BLaER1 treated with 17β-estradiol and CSF1 and Interleukin-3, amounts not matched to agents 10 nM and 100 nM (cell line): ENCODE data around the gene SLC12A9.
"Not testable (repeated sequence)": the region's sequence is repeated elsewhere in the genome, so short reads cannot be mapped to it uniquely, and the experiment has no call there.

Experiments used
- H3K27ac ChIP-seq, 11 experiments: shearing (Covaris generic); formaldehyde crosslinking; 2 replicates each; pipeline ENCODE4 v1.8.1; 2022
- H3K27me3 ChIP-seq, 11 experiments: shearing (Covaris generic); formaldehyde crosslinking; 2 replicates each; pipeline ENCODE4 v1.8.1; 2022
- H3K36me3 ChIP-seq, 11 experiments: shearing (Covaris generic); formaldehyde crosslinking; 2 replicates each; pipeline ENCODE4 v1.8.1; 2022
- H3K4me1 ChIP-seq, 10 experiments: shearing (Covaris generic); formaldehyde crosslinking; 2 replicates each; pipeline ENCODE4 v1.8.1; 2022
- H3K4me2 ChIP-seq, 11 experiments: shearing (Covaris generic); formaldehyde crosslinking; 2 replicates each; pipeline ENCODE4 v1.8.1; 2022
- H3K4me3 ChIP-seq, 10 experiments: shearing (Covaris generic); formaldehyde crosslinking; 2 replicates each; pipeline ENCODE4 v1.8.1; 2022
- H3K9ac ChIP-seq, 11 experiments: shearing (Covaris generic); formaldehyde crosslinking; 2 replicates each; pipeline ENCODE4 v1.8.1; 2022
- H3K9me3 ChIP-seq, 11 experiments: shearing (Covaris generic); formaldehyde crosslinking; replicated peaks in 1 of 11; 2 replicates each; pipeline ENCODE4 v1.8.1; 2022
- H4K20me1 ChIP-seq, 11 experiments: shearing (Covaris generic); formaldehyde crosslinking; 2 replicates each; pipeline ENCODE4 v1.8.1; 2022
- Cebpa-rat ChIP-seq, 11 experiments: shearing (Covaris generic); IDR thresholded peaks; 2 replicates each; pipeline ENCODE4 v1.8.1; 2022

SLC12A9 gene

GRCh38 chr7:100811480-100811879 lies 41.0 kb upstream of the SLC12A9 start:
- Histone ChIP-seq H4K20me1 (no peaks in the 10 kb centered on the region), H3K9ac (peak overlapping the region in 1 of 11 experiments; percentile 18; a peak in 3 of 22 replicates), H3K36me3 (peaks cover 77 to 100% (median 98%) of the 10 kb centered on the region in 11 experiments), H3K4me3 (no peak overlapping the region), H3K4me1 (peaks cover 31 to 55% (median 44%) of the 10 kb centered on the region in 10 experiments), H3K4me2 (no peak overlapping the region), H3K27ac (peak overlapping the region in 7 of 11 experiments; percentile 3 to 95 (median 91); a peak in 9 of 22 replicates), H3K27me3 (no peaks in the 10 kb centered on the region), H3K9me3 (peaks cover 0 to 2% (median 0%) of the 10 kb centered on the region in 11 experiments; a peak in 1 of 22 replicates)
- TF ChIP-seq Cebpa-rat (IDR thresholded peaks at IDR 0.05), result no peak

- Histone ChIP-seq H4K20me1 (no peaks in the 10 kb centered on the region), H3K36me3 (peaks cover 73 to 100% (median 98%) of the 10 kb centered on the region in 11 experiments), H3K27ac (peak overlapping the region in 10 of 11 experiments; percentile 76 to 95 (median 92); a peak in 19 of 22 replicates), H3K4me3 (no peak overlapping the region), H3K4me1 (peaks cover 33 to 62% (median 54%) of the 10 kb centered on the region in 10 experiments), H3K27me3 (no peaks in the 10 kb centered on the region), H3K9me3 (peaks cover 0 to 13% (median 0%) of the 10 kb centered on the region in 11 experiments; a peak in 2 of 22 replicates), H3K4me2 (peak overlapping the region in 5 of 11 experiments; percentile 74 to 89 (median 82); a peak in 8 of 22 replicates), H3K9ac (peak overlapping the region in 8 of 11 experiments; percentile 73 to 83 (median 79); a peak in 10 of 22 replicates)
- TF ChIP-seq Cebpa-rat (IDR thresholded peaks at IDR 0.05), result no peak
Observed at GRCh38 chr7:100812729-100813128, 39.8 kb upstream of the SLC12A9 start.

DNA sequence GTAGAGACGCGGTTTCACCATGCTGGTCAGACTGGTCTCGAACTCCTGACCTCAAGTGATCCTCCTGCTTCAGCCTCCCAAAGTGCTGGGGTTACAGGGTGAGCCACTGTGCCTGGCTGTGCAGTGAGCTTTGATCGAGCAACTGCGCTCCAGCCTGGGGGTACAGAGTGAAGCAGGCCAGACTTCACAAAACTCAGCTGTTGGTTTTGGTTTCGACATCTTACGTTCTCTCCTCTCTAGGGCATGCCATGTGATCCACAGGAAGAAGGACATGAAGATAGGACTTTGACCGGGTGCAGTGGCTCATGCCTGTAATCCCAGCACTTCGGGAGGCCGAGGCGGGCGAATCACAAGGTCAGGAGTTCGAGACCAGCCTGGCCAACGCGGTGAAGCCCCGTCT lies 36.0 kb upstream of the SLC12A9 start:
- Histone ChIP-seq H4K20me1 (peaks cover 0 to 14% (median 0%) of the 10 kb centered on the region in 11 experiments; a peak in 5 of 22 replicates), H3K4me2 (peak overlapping the region in 7 of 11 experiments; percentile 0 to 89 (median 74); a peak in 10 of 22 replicates), H3K27ac (peak overlapping the region in 8 of 11 experiments; percentile 89 to 95 (median 92); a peak in 13 of 22 replicates), H3K9me3 (peaks cover 0 to 13% (median 0%) of the 10 kb centered on the region in 11 experiments; a peak in 2 of 22 replicates), H3K4me3 (peak overlapping the region in 1 of 10 experiments; percentile 7; a peak in 1 of 20 replicates), H3K36me3 (peaks cover 64 to 100% (median 98%) of the 10 kb centered on the region in 11 experiments), H3K4me1 (peaks cover 29 to 59% (median 54%) of the 10 kb centered on the region in 10 experiments), H3K9ac (peak overlapping the region in 1 of 11 experiments; percentile 9; a peak in 3 of 22 replicates)
- TF ChIP-seq Cebpa-rat (IDR thresholded peaks at IDR 0.05), result 0 out of 22 replicates have a peak, but pooled peaks of 1 of the 11 experiments have one; percentile 14
- H3K27me3 ChIP-seq, result not testable (repeated sequence)

DNA sequence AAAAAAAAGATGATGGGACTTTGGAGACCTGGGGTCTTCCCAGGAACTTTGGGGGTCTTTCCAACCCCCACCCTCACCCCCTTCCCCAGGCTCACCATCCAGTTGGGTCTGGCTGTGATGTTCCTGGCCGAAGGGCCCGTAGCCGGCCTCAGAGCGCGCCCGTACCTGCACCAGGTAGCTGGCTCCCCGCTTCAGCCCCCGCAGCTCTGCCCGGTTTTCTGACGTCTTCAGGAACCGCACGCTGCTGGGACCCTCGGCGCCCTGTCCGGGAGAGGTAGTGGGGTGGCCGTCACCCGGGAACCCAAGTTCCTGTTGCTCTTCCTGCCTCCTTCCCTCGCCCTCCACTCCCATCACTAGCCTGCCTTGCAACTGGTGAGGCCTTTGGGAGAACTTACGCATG lies 35.4 kb upstream of the SLC12A9 start:
- Histone ChIP-seq H3K4me1 (peaks cover 29 to 56% (median 54%) of the 10 kb centered on the region in 10 experiments), H3K4me2 (peak overlapping the region in 6 of 11 experiments; percentile 24 to 89 (median 76); a peak in 9 of 22 replicates), H3K27ac (peak overlapping the region in 8 of 11 experiments; percentile 89 to 95 (median 92); a peak in 10 of 22 replicates), H3K36me3 (peaks cover 64 to 100% (median 98%) of the 10 kb centered on the region in 11 experiments), H3K9ac (no peak overlapping the region; a peak in 1 of 22 replicates), H4K20me1 (peaks cover 0 to 20% (median 0%) of the 10 kb centered on the region in 11 experiments; a peak in 7 of 22 replicates), H3K4me3 (peak overlapping the region in 1 of 10 experiments; percentile 7; a peak in 1 of 20 replicates), H3K27me3 (no peaks in the 10 kb centered on the region), H3K9me3 (peaks cover 0 to 13% (median 0%) of the 10 kb centered on the region in 11 experiments; a peak in 2 of 22 replicates)
- TF ChIP-seq Cebpa-rat (IDR thresholded peaks at IDR 0.05), result no peak

DNA sequence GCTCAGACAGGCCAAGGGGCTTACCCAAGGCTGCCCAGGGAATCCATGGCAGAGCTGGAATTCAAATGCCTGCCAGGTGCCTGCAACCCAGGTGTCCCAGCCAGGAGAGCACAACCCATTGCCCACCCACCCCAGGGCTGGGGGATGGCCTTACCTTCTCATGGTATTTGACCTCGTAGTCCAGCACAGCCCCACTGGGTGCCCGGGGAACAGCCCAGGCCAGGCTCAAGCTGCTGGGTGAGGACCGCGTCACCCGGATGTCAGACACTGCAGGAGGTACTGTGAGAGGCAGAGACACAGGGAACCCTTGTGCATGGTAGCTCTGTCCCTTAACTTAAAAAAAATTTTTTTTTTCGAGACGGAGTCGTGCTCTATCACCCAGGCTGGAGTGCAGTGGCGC lies 34.1 kb upstream of the SLC12A9 start:
- peaks cover 0 to 32% (median 10%) of the 10 kb centered on the region in 11 experiments; a peak in 11 of 22 replicates for H4K20me1 ChIP-seq
- H3K27ac ChIP-seq, result 0 out of 22 replicates have a peak overlapping the region, but pooled peaks of 2 of the 11 experiments have one; percentile 31 to 32
- H3K36me3 ChIP-seq, result peaks cover 65 to 100% (median 98%) of the 10 kb centered on the region in 11 experiments
- no peaks in the 10 kb centered on the region for H3K27me3 ChIP-seq
- H3K4me3 ChIP-seq, result no peak overlapping the region
- no peak for TF ChIP-seq Cebpa-rat (IDR thresholded peaks at IDR 0.05)
- H3K4me2 ChIP-seq, result no peak overlapping the region
- peaks cover 26 to 47% (median 41%) of the 10 kb centered on the region in 10 experiments for H3K4me1 ChIP-seq
- peaks cover 0 to 13% (median 0%) of the 10 kb centered on the region in 11 experiments; a peak in 2 of 22 replicates for H3K9me3 ChIP-seq
- H3K9ac ChIP-seq, result no peak overlapping the region; a peak in 1 of 22 replicates

- H3K27ac ChIP-seq, result peak overlapping the region in 5 of 11 experiments; percentile 6 to 40 (median 31); a peak in 6 of 22 replicates
- peaks cover 0 to 13% (median 0%) of the 10 kb centered on the region in 11 experiments; a peak in 2 of 22 replicates for H3K9me3 ChIP-seq
- H3K9ac ChIP-seq, result peak overlapping the region in 1 of 11 experiments; percentile 26; a peak in 1 of 22 replicates
- H4K20me1 ChIP-seq, result peaks cover 0 to 37% (median 15%) of the 10 kb centered on the region in 11 experiments; a peak in 15 of 22 replicates
- H3K4me3 ChIP-seq, result no peak overlapping the region
- peaks cover 22 to 47% (median 38%) of the 10 kb centered on the region in 10 experiments for H3K4me1 ChIP-seq
- no peak for TF ChIP-seq Cebpa-rat (IDR thresholded peaks at IDR 0.05)
- H3K27me3 ChIP-seq, result no peaks in the 10 kb centered on the region
- H3K36me3 ChIP-seq, result peaks cover 68 to 100% (median 98%) of the 10 kb centered on the region in 11 experiments
- no peak overlapping the region for H3K4me2 ChIP-seq
Observed at GRCh38 chr7:100818825-100819224, 33.7 kb upstream of the SLC12A9 start.

DNA sequence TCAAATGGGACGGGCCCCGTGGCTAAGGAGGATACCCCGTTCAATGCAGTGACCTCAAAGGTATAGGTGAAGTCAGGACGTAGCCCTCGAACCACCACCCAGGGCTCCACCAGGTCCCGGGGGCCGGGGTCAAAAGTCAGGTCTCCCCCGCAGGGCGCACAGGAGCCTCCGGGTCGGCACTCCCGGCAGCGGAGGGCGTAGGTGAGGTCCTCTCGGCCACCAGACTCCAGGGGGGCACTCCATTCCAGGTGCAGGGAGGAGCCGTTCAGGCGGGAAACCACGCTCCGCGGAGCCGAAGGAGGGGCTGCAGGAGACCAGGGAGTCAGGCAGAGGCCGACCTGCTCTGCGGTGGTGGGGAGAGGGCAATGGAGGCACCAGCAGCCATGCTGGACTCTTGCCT lies 32.9 kb upstream of the SLC12A9 start:
- peaks cover 0 to 13% (median 0%) of the 10 kb centered on the region in 11 experiments; a peak in 2 of 22 replicates for H3K9me3 ChIP-seq
- H3K4me1 ChIP-seq, result peaks cover 22 to 47% (median 38%) of the 10 kb centered on the region in 10 experiments
- peaks cover 68 to 100% (median 99%) of the 10 kb centered on the region in 11 experiments for H3K36me3 ChIP-seq
- no peaks in the 10 kb centered on the region for H3K27me3 ChIP-seq
- peaks cover 0 to 44% (median 22%) of the 10 kb centered on the region in 11 experiments; a peak in 17 of 22 replicates for H4K20me1 ChIP-seq
- H3K9ac ChIP-seq, result no peak overlapping the region
- H3K4me2 ChIP-seq, result no peak overlapping the region
- TF ChIP-seq Cebpa-rat (IDR thresholded peaks at IDR 0.05), result no peak
- H3K27ac ChIP-seq, result peak overlapping the region in 4 of 11 experiments; percentile 7 to 32 (median 23); a peak in 4 of 22 replicates
- no peak overlapping the region for H3K4me3 ChIP-seq

GRCh38 chr7:100822236-100823139 lies 30.0 kb upstream of the SLC12A9 start:
- Histone ChIP-seq H3K4me3 (no peak overlapping the region), H3K27me3 (no peaks in the 10 kb centered on the region), H3K27ac (no peak overlapping the region), H3K36me3 (peaks cover 52 to 79% (median 70%) of the 10 kb centered on the region in 11 experiments), H3K9me3 (0 out of 22 replicates have a peak, but pooled peaks cover 0 to under 1% (median 0%) of the 10 kb centered on the region in 11 experiments), H3K4me2 (no peak overlapping the region), H3K4me1 (peaks cover 22 to 30% (median 26%) of the 10 kb centered on the region in 10 experiments), H3K9ac (peak overlapping the region in 1 of 11 experiments; percentile 89; a peak in 3 of 22 replicates), H4K20me1 (peaks cover 0 to 63% (median 41%) of the 10 kb centered on the region in 11 experiments; a peak in 18 of 22 replicates)
- no peak for TF ChIP-seq Cebpa-rat (IDR thresholded peaks at IDR 0.05)
